Renal cortex interstitium (tissue), 11 donors: ENCODE results near the gene SERTAD3. TPM values are rescaled to one million over a fixed set of nuclear protein-coding genes. Genes with fewer than 3 reads are reported as not detected.
"Not testable (repeated sequence)": the region's sequence is repeated elsewhere in the genome, so short reads cannot be mapped to it uniquely, and the experiment has no call there.

Source experiments
- DNase-seq, 11 donors: peaks; one replicate each; pipeline ENCODE4 v3.0.0-alpha.2; 2013; ENCODE audit warnings: low read depth in 9 of 11, low spot score in 4 of 11; ENCODE audit errors: extremely low read depth in 1 of 11
- polyA plus RNA-seq, 3 donors: library from polyadenylated mRNA; unstranded; fragments of 120-200 nt; gene quantifications; one replicate each; pipeline ENCODE4 v1.2.1, GENCODE V29; 2013; ENCODE audit not compliant: insufficient read length in 3 of 3

The SERTAD3 gene
- polyA plus RNA-seq, 3 donors = 33.0 to 38.5 (median 34.6) TPM

GRCh38 chr19:40464059-40465024, 20.2 kb upstream of the SERTAD3 start:
- peak in 6 of 11 donors; percentile 64 to 88 (median 73) for DNase-seq

GRCh38 chr19:40463587-40464037, 19.5 kb upstream of the SERTAD3 start:
- DNase-seq = not testable (repeated sequence)

GRCh38 chr19:40461669-40462221, 17.6 kb upstream of the SERTAD3 start:
- DNase-seq = no peak

GRCh38 chr19:40460185-40460584, 16.1 kb upstream of the SERTAD3 start:
- DNase-seq = no peak

GRCh38 chr19:40458597-40458974, 14.5 kb upstream of the SERTAD3 start:
- DNase-seq = no peak

GRCh38 chr19:40457953-40458596, 13.9 kb upstream of the SERTAD3 start:
- no peak for DNase-seq

- no peak for DNase-seq
Observed at GRCh38 chr19:40457048-40457447, 12.9 kb upstream of the SERTAD3 start.

- not testable (repeated sequence) for DNase-seq
Observed at GRCh38 chr19:40453943-40454342, 9.8 kb upstream of the SERTAD3 start.

GRCh38 chr19:40453151-40453735, 9.1 kb upstream of the SERTAD3 start:
- no peak for DNase-seq

- no peak for DNase-seq
Observed at GRCh38 chr19:40452016-40452415, 7.9 kb upstream of the SERTAD3 start.

- DNase-seq = no peak
Observed at GRCh38 chr19:40450664-40451063, 6.5 kb upstream of the SERTAD3 start.

- DNase-seq = no peak
Observed at GRCh38 chr19:40449506-40449905, 5.4 kb upstream of the SERTAD3 start.

- no peak for DNase-seq
Observed at GRCh38 chr19:40446263-40446784, 2.2 kb upstream of the SERTAD3 start.

- peak in 3 of 11 donors; percentile 67 to 78 (median 73) for DNase-seq
Observed at GRCh38 chr19:40445780-40446262, 1.7 kb upstream of the SERTAD3 start.

- DNase-seq = no peak
Observed at GRCh38 chr19:40444825-40445312, 734 bp upstream of the SERTAD3 start.

- DNase-seq = peak; percentile 95 to 100 (median 99)
Observed at GRCh38 chr19:40443131-40443999, 770 bp downstream of the SERTAD3 start.

GRCh38 chr19:40442328-40443130, 1.6 kb downstream of the SERTAD3 start:
- DNase-seq = peak in 1 of 11 donors; percentile 23
